ENCODE results near the gene NEGR1.

NEGR1 gene

DNA sequence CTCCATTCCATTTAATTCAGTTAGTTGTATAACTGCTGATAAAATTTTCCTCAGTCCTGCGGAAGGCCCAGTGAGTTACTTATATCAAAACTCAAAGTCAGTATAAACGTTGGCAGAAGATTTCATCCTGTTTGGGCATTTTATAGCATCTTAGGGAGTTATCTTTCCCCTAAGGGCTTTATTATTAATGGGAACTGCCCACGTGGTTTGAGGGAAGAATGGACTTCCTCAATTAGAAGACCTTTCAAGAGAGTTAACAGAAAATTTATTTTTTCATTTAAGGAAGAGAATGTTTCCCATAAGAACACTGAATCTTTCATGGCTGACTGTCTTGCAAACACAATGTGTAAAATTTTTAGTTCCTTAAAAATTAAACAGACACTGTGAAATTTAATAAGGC is 400.1 kb downstream of the NEGR1 start:
- no peak for TF ChIP-seq CTCF (IDR thresholded peaks at IDR 0.05; ENCODE audit: low read length, missing control alignments)
- H3K4me3 ChIP-seq (replicated peaks; ENCODE audit: low read depth, low read length), result no peak overlapping the region
- no peak for DNase-seq (ENCODE audit: low read depth)

DNA sequence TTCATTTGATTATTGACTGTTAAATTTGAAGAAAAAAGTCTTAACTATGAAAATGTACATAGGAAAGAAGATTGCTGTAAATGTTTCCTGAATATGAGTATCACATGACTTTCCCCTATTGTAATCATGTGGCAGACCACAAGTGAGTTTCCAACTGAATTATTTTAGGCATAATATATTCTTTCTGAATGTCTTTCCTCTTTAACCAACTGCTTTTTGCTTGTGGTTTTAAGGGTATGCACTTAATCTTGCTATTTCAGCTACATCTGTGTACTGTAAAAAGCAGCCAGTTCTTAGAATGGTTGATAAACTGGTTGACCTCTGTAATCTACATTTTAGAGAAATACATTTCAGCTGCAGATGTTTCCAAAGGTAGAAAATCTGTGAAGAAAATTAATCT is 400.7 kb downstream of the NEGR1 start:
- no peak for TF ChIP-seq CTCF (IDR thresholded peaks at IDR 0.05; ENCODE audit: low read length, missing control alignments)
- no peak overlapping the region for H3K4me3 ChIP-seq (replicated peaks; ENCODE audit: low read depth, low read length)
- DNase-seq (ENCODE audit: low read depth), result peak; percentile 8

- no peak overlapping the region for H3K4me3 ChIP-seq (replicated peaks; ENCODE audit: low read depth, low read length)
- no peak for DNase-seq (ENCODE audit: low read depth)
- no peak for TF ChIP-seq CTCF (IDR thresholded peaks at IDR 0.05; ENCODE audit: low read length, missing control alignments)
These were observed 413.0 kb downstream of the NEGR1 start for GRCh38 chr1:71869326-71869725.

DNA sequence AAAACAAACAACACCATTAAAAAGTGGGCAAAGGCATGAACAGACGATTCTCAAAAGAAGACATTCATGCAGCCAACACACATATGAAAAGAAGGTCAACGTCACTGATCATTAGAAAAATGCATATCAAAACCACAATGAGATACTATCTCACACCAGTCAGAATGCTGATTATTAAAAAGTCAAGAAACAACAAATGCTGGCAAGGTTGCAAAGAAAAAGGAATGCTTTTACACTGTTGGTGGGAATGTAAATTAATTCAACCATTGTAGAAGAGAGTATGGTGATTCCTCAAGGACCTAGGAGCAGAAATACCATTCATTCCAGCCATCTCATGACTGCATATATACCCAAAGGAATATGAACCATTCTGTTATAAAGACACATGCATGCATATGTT is 419.6 kb downstream of the NEGR1 start:
- DNase-seq (ENCODE audit: low read depth), result no peak
- H3K4me3 ChIP-seq (replicated peaks; ENCODE audit: low read depth, low read length), result no peak overlapping the region
- TF ChIP-seq CTCF (IDR thresholded peaks at IDR 0.05; ENCODE audit: low read length, missing control alignments), result no peak

DNA sequence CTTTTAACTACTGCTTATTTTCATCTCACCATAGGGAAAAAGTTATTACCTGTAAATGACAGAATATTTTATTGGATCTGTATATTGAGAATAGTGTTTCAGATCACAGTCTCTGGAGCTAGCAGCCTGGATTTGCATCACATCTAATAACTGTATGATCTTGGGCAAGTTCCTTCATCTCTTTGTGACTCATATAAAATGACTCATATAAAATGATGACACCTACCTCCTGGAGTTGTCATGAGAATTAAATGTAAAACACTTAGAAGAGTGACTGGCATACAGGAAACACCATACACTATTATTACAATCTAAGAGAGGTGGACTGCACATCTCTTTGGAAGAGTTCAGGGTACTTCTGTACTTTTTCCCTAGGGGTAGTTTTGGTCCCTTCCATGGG is 421.3 kb downstream of the NEGR1 start:
- DNase-seq (ENCODE audit: low read depth), result peak; percentile 21
- TF ChIP-seq CTCF (IDR thresholded peaks at IDR 0.05; ENCODE audit: low read length, missing control alignments), result no peak
- H3K4me3 ChIP-seq (replicated peaks; ENCODE audit: low read depth, low read length), result no peak overlapping the region

DNA sequence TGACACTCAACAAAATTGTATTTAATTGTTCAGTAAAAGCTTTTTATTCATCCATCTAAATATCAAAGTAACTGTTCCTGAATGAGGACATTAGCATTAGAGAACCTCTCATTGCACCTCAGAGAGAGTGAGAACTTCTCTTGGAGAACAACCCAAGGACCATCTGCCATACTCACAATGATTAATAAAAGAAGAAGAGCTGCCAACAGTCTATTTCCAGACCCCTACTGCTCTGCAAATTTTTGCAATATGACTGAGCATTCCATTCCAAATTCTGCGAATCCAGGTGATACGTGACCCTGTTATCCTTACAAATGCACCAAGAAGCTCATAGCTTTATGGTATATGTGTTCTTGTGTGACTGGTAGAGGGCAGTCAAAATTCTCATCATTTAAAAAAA is 422.5 kb downstream of the NEGR1 start:
- no peak for TF ChIP-seq CTCF (IDR thresholded peaks at IDR 0.05; ENCODE audit: low read length, missing control alignments)
- H3K4me3 ChIP-seq (replicated peaks; ENCODE audit: low read depth, low read length), result no peak overlapping the region
- no peak for DNase-seq (ENCODE audit: low read depth)

DNA sequence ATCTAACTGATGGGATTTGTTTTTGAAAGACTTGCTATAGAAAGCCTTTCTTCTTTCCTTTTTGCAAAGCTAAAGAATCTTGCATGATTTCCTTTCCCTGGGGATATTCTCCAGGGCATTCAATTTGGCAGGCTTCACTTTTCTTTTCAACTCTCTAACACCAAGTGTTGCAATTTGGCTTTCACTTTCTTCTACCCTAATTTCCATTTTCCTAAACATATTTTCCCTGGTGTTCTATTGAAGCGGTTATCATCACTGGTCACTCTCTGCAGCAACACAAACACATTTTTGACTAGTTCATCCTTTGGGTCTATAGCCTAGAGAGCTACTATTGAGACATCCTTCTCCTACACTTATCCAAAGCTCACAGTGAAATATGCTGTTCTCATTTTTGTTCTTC is 424.5 kb downstream of the NEGR1 start:
- H3K4me3 ChIP-seq (replicated peaks; ENCODE audit: low read depth, low read length), result no peak overlapping the region
- no peak for TF ChIP-seq CTCF (IDR thresholded peaks at IDR 0.05; ENCODE audit: low read length, missing control alignments)
- DNase-seq (ENCODE audit: low read depth), result peak; percentile 57
